ENCODE measurements around the gene ACSS2.

DNA sequence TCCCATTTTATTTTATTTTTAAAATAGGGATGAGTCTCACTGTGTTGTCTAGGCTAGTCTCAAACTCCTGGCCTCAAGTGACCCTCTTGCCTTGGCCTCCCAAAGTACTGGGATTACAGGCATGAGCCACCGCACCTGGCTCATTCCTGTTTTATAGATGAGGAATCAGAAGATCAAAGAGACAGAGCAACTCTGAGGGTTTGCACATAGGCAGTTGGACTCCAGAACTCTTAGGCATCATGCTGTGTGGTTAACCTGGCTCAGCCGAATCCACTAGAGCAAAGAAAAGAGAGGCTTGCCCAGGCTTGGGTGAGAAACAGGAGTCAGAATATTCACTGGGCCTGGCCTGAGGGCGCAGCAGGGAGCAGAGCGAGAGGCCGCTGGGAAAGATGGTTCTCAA, 88.6 kb downstream of the ACSS2 start:
- TF ChIP-seq, protein P1, sequence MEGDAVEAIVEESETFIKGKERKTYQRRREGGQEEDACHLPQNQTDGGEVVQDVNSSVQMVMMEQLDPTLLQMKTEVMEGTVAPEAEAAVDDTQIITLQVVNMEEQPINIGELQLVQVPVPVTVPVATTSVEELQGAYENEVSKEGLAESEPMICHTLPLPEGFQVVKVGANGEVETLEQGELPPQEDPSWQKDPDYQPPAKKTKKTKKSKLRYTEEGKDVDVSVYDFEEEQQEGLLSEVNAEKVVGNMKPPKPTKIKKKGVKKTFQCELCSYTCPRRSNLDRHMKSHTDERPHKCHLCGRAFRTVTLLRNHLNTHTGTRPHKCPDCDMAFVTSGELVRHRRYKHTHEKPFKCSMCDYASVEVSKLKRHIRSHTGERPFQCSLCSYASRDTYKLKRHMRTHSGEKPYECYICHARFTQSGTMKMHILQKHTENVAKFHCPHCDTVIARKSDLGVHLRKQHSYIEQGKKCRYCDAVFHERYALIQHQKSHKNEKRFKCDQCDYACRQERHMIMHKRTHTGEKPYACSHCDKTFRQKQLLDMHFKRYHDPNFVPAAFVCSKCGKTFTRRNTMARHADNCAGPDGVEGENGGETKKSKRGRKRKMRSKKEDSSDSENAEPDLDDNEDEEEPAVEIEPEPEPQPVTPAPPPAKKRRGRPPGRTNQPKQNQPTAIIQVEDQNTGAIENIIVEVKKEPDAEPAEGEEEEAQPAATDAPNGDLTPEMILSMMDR (IDR thresholded peaks at IDR 0.05) = no peak
- TF ChIP-seq POLR2A (IDR thresholded peaks at IDR 0.05) = no peak
